ENCODE measurements around the gene PPP2R2D.
"Not testable (repeated sequence)": the region's sequence is repeated elsewhere in the genome, so short reads cannot be mapped to it uniquely, and the experiment has no call there.

The PPP2R2D gene

DNA sequence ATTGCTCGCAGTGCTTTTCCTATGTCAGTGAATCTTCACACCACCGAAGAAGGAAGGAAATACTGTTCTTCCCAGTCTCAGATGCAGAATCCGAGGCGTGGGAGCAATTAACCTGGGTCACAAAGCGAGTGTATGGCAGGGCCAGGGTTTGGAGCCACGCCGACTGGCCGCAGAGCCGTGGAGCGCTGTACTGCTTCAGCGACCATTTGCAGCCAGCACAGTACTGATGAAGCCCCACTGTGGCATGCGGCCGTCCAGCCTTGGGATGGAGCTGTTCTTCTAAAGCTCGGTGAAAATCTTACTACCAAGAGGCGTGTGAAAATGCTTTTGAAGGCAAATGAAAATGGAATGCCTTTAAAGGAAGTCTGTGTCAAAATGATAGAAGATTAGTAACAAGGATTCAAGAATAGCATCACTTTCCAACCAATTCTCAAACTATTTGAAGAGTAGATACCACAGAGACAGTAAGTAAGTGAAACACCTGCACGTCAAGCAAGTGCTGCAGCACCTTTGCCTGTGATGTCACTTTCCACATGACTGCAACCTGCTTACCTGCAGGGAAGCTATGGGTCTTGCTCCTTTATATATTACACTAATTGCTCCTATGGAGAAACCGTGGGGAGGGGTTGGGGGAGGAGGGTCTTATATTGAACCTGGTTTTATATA lies 4.9 kb downstream of the PPP2R2D start:
- FAIRE-seq, result no peak
- no peak for DNase-seq (ENCODE audit: insufficient read length, low spot score)

DNA sequence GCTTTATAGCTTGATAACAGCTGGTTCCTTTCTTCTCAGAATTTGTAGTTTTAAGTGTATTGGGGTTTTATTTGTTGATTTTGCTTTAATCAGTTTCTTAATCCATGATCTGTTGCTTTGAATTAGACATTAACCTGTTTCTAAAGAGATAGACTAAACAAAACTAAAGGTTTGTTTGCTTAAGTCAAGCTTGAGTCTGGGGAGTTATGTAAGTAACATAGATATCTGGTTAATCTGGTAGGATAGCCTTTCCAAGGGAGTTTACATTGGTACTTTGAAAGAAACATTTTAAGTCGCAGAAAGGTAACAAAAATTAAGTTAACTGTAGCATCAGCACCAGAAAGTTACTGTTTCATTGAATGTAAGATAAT lies 5.4 kb downstream of the PPP2R2D start:
- no peak for DNase-seq (ENCODE audit: insufficient read length, low spot score)
- FAIRE-seq, result no peak

DNA sequence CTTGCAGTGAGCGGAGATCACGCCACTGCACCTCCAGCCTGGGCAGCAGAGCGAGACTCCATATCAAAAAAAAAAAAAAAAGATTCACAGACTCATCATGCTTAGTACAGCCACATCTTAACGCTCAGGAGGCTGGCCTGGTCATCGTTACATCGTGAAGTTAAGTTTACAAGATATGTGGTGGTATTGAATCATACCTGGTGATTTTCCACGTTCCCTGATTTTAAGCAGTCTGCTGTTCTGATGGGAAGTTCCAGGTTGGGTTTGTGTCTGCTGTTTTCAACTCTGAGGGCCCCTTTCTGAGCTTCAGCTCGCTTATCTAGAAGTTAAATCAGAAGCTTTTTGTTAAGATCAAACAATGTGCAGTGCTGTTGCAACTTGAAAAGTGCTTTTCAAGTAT lies 6.9 kb downstream of the PPP2R2D start:
- FAIRE-seq (no peak), DNase-seq (ENCODE audit: insufficient read length, low spot score) (no peak)

DNA sequence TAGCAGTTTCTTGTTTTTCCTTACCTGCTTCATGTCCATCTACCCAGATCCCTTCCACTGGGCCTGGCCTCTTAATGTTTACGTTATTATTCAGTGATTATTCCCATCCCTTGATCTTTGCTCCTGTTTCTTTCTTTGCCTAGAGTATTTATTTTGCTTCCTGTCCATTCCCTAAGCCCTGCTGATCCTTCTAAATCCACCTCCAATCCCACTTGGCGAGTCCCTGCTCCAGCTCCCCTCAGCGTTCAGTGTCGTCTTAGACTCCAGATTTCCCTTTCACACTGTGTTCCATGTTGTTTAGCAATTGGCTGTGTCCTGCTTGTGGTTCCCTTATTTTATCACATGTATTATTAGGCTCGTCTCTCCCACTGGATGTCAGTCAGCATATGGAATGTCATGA lies 7.3 kb downstream of the PPP2R2D start:
- DNase-seq (ENCODE audit: insufficient read length, low spot score) (no peak), FAIRE-seq (no peak)

DNA sequence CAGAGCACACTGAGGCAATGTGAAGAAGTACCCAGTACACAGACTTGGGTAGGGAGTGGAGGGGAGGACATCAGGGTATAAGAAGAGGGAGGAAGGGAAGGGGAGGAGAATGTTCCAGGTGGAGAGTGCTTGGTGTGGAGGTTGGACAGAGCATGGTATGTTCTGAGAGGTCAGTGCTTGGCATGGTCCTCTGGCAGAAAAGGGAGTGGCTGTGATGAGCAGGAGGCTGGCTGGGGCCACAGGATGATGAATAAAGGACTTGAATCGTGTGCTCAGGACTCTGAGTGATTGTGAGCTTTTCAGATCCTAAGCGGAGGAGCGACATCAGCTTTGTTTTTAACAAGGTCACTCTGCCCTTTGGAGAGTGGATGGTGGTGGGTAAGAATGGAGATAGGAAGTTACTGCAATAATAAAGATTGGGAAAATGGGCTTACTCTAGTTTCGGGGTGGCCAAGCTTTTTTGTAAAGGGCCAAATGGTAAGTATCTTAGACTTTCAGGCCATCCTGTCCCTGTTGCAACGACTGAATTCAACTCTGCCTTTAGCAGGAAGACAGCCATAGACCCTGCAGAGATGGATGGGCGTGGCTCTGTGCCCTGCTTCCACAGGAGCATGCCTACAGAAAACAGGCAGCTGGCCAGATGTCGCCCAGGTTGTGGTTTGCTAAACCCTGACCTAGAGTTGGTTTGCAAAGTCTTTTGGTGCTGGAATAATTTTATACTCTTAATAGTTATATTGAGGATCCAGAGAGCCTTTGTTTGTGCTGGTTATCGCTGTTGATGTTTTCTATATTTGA lies 8.4 kb downstream of the PPP2R2D start:
- DNase-seq (ENCODE audit: insufficient read length, low spot score) (no peak), FAIRE-seq (no peak)

DNA sequence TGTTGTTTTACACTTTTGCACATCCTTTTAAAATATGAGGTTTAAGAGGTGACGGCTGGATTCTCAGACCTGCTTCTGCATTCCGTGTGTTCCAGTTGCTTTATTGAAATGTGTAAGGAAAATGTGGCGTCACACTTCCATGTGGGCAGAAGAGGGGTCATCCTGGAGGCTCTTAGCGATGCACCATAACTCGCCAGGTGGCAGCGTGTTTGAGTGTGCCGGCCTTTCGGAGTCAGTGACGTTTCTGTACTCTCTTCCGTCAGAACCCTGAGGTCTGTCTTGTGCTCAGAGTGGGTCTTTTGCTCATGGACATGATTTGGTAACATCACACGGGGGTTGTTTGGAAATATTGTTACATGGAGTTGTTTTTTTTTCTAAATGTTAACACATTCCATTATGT lies 9.1 kb downstream of the PPP2R2D start:
- FAIRE-seq (no peak), DNase-seq (ENCODE audit: insufficient read length, low spot score) (no peak)

DNA sequence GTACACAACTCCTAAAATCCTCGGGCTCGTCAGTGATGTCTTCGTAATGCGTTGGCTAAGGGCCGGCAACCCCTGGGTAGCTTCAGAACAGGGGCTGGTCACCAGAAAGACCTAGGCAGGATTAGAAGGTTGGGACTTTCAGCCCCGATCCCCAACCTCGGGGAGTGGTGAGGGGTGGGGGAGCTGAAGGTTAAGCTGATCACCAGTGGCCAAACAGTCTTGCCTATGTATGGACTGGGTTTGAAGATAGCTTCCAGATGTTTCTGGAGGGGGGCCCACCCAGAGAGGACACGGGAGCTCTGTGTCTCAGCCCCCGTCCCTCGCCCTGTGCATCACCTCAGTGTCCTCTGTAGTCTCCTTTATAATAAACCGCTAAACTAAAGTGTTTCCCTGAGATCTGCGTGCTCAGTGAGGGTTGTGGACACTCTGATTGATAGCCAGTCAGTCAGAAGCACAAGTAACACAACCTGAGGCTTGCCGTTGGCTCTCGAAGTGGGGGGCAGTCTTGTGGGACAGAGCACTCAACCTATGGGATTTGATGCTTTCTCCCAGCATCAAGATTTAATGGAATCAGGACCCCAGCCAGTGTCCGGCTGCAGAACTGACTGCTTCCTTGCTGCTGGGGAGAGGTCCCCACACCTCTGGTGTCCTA lies 10.0 kb downstream of the PPP2R2D start:
- no peak for DNase-seq (ENCODE audit: insufficient read length, low spot score)
- FAIRE-seq, result no peak

DNA sequence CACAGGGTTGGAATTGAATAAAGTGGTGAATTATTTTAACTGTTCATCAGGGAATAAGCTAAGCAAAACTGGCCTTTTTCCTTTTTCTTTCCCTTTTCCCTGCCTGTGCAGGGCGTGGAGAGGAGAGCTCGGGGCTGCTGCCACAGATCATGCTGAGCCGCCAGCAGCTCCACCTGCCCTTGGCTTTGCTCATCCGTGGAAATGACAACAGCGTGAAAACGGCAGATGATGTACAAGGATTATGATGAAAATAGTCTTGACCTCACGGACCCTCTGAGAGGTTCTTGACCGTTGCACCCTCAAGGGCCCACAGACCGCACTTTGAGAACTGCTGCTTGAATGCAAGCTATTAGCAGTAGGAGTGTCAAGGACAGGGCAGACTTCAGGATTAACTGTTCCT lies 10.6 kb downstream of the PPP2R2D start:
- DNase-seq (ENCODE audit: insufficient read length, low spot score) (no peak), FAIRE-seq (no peak)

DNA sequence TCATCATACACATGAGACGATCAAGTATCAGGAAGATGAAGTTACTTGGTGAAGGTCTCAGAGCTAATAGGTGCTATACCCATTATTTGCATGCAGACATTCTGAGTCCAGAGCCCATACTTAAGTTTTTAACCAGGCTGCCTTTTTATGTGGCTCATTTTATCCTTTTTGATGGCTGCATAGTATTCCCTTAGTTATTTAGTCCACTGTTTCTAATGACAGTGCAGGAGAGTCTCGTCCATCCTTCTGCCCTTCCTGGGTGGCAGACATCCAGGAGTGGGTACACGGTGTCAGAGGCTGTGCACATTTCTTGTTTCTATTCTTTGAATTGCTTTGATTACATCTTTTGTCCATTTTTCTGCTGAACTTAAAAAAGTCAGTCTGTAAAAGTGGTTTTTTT lies 11.8 kb downstream of the PPP2R2D start:
- FAIRE-seq (no peak), DNase-seq (ENCODE audit: insufficient read length, low spot score) (no peak)

DNA sequence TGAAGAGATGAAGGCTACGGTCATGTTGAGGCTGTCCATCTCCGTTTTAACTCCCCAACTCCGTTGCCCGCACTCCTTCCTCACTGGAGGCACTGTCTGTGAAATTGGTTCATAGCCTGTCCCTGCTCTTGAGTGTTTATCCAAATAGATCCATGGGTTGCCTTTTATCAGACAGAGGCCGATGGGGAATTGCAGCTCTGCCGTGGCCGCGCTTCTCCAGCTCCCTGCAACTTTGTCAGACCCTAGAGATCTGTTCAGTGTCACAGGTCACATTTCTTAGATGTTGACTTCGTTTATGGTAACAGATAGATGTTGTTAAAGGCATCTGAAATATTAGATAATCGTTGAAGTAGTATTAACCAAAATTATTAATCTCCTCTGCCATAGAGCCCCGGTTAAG lies 14.7 kb downstream of the PPP2R2D start:
- FAIRE-seq (no peak), DNase-seq (ENCODE audit: insufficient read length, low spot score) (no peak)

DNA sequence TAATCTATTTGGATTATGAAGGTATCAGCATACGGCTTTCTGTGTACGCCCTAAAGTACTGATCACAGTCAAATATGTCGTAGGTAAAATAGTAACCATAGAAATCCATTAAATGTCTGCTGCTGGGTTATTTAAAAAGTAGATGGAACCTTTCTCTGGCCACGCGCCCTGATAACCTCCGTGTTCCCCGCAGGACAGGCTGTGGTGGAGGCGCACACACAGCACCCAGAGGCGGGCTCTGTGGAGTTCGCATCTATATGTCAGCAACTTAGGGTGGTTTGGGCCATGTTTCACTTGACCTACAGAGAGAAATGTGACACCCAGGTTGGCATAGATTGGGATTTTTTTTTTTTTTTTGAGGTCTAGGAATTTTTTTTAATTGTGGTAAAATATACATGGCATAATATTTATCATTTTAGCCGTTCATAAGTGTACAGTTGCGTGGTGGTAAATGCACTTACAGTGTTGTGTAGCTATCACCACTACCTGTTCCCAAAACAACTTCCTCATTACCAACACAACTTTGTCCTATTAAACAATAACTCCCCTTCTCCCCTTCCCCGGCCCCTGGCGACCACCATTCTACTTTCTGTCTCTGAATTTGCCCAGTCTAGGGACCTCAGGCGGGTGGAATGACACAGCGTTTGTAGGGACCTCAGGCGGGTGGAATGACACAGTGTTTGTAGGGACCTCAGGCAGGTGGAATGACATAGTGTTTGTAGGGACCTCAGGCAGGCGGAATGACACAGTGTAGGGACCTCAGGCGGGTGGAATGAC lies 15.4 kb downstream of the PPP2R2D start:
- DNase-seq (ENCODE audit: insufficient read length, low spot score) (no peak), FAIRE-seq (no peak)

DNA sequence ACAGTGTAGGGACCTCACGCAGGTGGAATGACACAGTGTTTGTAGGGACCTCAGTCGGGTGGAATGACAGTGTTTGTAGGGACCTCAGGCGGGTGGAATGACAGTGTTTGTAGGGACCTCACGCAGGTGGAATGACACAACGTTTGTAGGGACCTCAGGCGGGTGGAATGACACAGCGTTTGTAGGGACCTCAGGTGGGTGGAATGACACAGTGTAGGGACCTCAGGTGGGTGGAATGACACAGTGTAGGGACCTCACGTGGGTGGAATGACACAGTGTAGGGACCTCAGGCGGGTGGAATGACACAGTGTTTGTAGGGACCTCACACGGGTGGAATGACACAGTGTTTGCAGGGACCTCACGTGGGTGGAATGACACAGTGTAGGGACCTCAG lies 16.0 kb downstream of the PPP2R2D start:
- DNase-seq (ENCODE audit: insufficient read length, low spot score); FAIRE-seq: not testable (repeated sequence)

DNA sequence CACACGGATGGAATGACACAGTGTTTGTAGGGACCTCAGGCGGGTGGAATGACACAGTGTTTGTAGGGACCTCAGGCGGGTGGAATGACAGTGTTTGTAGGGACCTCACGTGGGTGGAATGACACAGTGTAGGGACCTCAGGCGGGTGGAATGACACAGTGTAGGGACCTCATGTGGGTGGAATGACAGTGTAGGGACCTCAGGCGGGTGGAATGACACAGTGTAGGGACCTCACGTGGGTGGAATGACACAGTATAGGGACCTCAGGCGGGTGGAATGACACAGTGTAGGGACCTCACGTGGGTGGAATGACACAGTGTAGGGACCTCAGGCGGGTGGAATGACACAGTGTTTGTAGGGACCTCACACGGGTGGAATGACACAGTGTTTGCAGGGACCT lies 16.7 kb downstream of the PPP2R2D start:
- not testable (repeated sequence) for DNase-seq (ENCODE audit: insufficient read length, low spot score); FAIRE-seq

DNA sequence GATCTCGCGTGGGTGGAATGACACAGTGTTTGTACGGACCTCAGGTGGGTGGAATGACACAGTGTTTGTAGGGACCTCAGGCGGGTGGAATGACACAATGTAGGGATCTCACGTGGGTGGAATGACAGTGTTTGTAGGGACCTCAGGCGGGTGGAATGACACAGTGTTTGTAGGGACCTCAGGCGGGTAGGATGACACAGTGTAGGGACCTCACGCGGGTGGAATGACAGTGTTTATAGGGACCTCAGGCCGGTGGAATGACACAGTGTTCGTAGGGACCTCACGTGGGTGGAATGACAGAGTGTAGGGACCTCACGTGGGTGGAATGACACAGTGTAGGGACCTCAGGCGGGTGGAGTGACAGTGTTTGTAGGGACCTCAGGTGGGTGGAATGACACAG lies 18.7 kb downstream of the PPP2R2D start:
- DNase-seq (ENCODE audit: insufficient read length, low spot score); FAIRE-seq: not testable (repeated sequence)

DNA sequence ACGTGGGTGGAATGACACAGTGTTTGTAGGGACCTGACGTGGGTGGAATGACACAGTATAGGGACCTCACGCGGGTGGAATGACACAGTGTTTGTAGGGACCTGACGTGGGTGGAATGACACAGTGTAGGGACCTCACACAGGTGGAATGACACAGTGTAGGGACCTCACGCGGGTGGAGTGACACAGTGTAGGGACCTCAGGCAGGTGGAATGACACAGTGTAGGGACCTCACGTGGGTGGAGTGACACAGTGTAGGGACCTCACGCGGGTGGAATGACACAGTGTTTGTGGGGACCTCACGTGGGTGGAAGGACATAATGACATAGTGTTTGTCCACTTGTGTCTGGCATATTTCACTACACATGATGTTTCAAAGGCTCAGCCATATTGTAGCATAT lies 19.3 kb downstream of the PPP2R2D start:
- DNase-seq (ENCODE audit: insufficient read length, low spot score), result no peak
- FAIRE-seq, result no peak

DNA sequence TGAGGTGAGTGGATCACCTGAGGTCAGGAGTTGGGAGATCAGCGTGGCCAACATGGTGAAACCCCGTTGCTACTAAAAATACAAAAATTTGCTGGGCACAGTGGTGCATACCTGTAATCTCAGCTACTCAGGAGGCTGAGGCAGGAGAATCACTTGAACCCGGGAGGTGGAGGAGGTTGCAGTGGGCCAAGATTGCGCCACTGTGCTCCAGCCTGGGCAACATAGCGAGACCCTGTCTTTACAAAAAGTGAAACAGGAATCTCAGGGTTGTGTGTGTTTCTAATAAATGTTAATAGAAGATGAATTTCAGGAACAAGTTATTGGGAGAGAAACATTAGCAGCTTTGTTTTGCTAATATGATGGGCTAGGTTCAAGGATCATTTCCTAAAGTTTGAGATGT lies 19.9 kb downstream of the PPP2R2D start:
- FAIRE-seq, result no peak
- DNase-seq (ENCODE audit: insufficient read length, low spot score), result no peak

DNA sequence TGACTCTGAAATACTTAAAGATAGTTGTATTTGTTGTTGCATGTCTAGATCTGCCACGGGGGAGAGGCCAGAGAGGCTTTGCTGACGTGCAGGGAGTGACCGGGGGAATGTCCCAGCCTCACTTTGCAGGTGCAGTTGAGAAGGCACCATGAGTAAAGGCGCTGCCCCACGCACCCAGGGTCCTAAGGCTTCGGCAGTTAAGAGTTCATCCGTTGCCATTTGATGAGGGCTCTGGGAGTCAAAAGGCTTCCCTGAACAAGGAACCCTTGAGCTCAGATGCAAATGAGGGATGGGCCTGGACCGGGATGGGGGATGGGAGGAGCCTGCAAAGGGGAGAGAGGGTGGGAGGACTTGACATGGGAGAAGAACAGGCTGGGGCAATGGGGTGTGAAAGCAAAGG lies 20.4 kb downstream of the PPP2R2D start:
- no peak for FAIRE-seq
- no peak for DNase-seq (ENCODE audit: insufficient read length, low spot score)

DNA sequence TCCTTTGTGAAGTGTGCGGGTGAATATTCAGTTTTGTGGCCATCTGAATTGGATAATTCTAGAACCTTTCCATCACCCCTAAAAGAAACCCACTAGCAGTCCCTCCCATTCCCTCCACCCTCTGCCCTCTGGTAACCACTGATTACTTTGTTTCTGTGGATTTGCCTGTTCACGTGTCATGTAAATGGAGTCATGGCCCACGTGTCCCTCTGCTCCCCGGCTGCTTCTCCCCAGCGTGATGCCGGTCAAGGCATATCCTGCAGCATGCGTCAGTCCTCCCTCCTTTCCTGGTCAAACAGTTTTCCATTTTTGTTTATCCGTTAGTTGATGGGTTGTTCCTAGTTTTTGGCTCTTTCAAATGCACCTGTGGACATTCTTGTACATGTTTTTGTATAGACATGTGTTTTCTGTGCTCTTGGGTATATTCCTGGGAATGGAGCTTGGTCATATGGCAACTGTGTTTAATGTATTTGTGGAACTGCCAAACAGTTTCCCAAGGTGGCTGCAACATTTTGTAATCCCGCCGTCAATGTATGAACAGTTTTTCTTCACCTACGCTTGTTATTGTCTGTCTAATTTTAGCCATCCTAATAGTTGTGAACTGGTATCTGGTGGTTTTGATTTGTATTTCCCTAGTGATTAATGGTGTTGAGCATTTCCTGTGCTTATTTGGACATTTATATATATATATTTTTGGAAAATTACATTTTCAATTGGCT lies 22.4 kb downstream of the PPP2R2D start:
- DNase-seq (ENCODE audit: insufficient read length, low spot score) (no peak), FAIRE-seq (no peak)

DNA sequence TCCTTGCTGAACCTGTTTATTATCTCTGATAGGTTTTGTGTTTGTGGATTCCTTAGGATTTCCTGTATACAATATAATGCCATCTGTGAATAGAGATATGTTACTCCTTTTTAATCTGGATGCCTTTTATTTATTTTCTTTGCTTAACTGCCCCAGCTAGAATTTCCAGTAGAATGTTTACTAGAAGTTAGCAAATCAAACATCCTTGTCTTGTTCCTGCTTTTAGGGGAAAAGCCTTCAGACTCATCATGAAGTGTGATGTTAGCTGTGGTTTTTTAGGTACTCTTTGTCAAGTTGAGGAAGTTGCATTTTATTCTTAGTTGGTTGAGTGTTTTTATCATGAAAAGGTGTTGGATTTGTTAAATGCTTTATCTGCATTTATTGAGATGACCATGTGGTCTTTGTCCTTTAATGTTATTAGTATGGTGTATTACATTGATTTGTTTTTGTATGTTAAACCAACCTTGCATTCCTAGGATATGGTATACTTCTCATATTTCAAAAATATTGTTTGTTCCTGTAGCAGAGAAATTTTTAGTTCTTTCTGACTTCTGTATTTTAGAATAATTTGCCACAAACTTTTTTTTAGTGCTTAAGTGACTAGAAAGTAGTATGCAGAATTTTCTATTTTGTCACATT lies 24.3 kb downstream of the PPP2R2D start:
- FAIRE-seq (no peak), DNase-seq (ENCODE audit: insufficient read length, low spot score) (no peak)

DNA sequence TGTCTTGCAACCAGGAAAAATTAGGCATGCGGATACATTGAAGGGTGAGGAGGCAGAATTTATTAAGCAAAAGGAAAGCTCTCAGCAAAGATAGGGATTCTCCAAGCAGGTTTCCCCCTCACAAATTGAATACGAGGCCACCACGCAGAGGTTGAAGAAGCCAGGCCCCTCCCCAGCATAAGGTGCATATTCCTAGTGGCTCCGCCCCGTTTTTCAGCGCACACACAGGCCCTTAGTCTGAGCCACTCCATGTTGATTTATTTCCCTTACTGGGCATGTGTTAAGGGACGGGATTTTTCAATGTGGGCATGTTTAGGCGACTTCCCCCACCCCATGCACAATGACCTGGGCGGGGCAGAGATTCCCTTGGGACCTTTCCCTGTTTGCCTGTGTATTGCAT lies 24.9 kb downstream of the PPP2R2D start:
- FAIRE-seq (no peak), DNase-seq (ENCODE audit: insufficient read length, low spot score) (no peak)
